ENCODE results near the gene CA14. TPM values are rescaled to one million over a fixed set of nuclear protein-coding genes. Genes with fewer than 3 reads are reported as not detected.
"Not testable (repeated sequence)": the region's sequence is repeated elsewhere in the genome, so short reads cannot be mapped to it uniquely, and the experiment has no call there.

CA14 gene
- total RNA-seq, 4 donors from 2014 or later = 0.22 to 2.3 TPM; not detected in 2

DNA sequence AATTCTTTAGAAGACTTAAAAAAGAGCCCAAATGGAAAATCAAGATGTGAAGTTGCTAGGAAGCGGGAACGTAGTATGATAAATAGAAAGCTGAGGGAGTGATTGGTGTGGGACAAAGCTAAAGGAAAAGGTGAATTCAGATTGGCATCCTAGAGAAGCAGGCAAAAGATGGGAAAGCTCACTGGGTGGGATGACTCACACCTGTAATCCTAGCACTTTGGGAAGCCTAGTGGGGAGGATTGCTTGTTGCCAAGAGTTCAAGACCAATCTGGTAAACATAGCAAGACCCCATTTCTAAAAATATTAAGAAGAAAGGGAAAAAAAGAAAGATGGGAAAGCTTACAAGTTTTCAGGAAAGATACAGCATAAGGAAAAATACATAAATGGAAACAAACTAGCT lies 37.9 kb downstream of the CA14 start:
- H3K4me3 ChIP-seq = no peak overlapping the region
- H3K36me3 ChIP-seq = peaks cover 0 to 54% (median 0%) of the 10 kb centered on the region in 3 donors
- H3K4me1 ChIP-seq = peaks cover 0 to 25% (median 8%) of the 10 kb centered on the region in 4 donors
- H3K27ac ChIP-seq = no peak overlapping the region
- no peaks in the 10 kb centered on the region for H3K27me3 ChIP-seq
- TF ChIP-seq EP300 (IDR thresholded peaks at IDR 0.05) (no peak), POLR2A (IDR thresholded peaks at IDR 0.05) (no peak)
- TF ChIP-seq, protein P1, sequence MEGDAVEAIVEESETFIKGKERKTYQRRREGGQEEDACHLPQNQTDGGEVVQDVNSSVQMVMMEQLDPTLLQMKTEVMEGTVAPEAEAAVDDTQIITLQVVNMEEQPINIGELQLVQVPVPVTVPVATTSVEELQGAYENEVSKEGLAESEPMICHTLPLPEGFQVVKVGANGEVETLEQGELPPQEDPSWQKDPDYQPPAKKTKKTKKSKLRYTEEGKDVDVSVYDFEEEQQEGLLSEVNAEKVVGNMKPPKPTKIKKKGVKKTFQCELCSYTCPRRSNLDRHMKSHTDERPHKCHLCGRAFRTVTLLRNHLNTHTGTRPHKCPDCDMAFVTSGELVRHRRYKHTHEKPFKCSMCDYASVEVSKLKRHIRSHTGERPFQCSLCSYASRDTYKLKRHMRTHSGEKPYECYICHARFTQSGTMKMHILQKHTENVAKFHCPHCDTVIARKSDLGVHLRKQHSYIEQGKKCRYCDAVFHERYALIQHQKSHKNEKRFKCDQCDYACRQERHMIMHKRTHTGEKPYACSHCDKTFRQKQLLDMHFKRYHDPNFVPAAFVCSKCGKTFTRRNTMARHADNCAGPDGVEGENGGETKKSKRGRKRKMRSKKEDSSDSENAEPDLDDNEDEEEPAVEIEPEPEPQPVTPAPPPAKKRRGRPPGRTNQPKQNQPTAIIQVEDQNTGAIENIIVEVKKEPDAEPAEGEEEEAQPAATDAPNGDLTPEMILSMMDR (IDR thresholded peaks at IDR 0.05) = no peak
- WGBS, 2 donors = 89 to 93% methylated on average over 2 of the region's 2 CpGs
- H3K9me3 ChIP-seq = no peaks in the 10 kb centered on the region
- DNase-seq (ENCODE audit: low spot score in 2 of 2) = no peak

DNA sequence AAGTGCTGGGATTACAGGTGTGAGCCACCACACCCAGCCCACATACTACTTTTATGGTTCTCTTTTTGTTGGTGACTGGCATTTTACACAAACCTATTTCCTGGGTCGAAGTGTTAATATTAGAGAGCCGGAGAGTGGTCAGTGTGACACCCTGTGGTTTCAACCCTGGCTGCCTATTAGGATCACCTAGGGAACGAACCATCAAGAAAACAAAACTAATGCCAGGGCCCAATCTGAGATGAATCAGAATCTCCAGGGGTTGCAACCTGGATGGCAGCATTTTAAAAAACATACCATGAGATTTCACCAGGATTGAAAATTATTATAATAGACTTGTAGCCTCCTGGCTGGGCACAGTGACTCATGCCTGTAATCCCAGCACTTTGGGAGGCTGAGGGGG lies 42.1 kb downstream of the CA14 start:
- H3K4me3 ChIP-seq = no peak overlapping the region
- DNase-seq (ENCODE audit: low spot score in 2 of 2) = no peak
- no peaks in the 10 kb centered on the region for H3K9me3 ChIP-seq
- TF ChIP-seq POLR2A (IDR thresholded peaks at IDR 0.05) (no peak), EP300 (IDR thresholded peaks at IDR 0.05) (no peak)
- TF ChIP-seq, protein P1 (IDR thresholded peaks at IDR 0.05) = no peak
- H3K36me3 ChIP-seq = peaks cover 0 to 96% (median 5%) of the 10 kb centered on the region in 3 donors
- H3K27me3 ChIP-seq = no peaks in the 10 kb centered on the region
- 91 to 96% methylated on average over 3 of the region's 3 CpGs for WGBS, 2 donors
- no peak overlapping the region for H3K27ac ChIP-seq
- H3K4me1 ChIP-seq = peaks cover 0 to 9% (median 2%) of the 10 kb centered on the region in 4 donors

DNA sequence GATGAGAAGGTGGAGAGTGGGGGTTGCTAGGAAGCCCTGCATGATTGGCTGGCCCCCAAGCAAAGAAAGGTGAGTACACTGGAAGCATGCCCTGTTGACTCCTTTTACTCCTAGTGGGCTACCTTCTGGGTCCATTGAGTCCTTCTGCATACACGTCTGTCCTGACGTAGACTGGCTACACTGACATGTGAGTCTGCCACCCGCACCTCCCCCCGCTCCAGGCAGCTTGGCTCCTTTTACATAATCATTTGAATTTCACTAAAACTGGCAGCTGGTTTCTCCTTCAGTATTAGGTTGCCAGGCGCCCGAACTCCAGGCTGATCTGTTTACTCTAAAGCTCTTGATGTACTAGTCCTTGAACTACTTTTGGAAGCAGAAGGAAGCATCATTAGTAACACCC lies 44.8 kb downstream of the CA14 start:
- Histone ChIP-seq H3K4me3 (no peak overlapping the region), H3K36me3 (peaks cover 0 to 87% (median 5%) of the 10 kb centered on the region in 3 donors), H3K27ac (no peak overlapping the region), H3K9me3 (no peaks in the 10 kb centered on the region), H3K4me1 (no peaks in the 10 kb centered on the region), H3K27me3 (no peaks in the 10 kb centered on the region)
- 89 to 90% methylated on average over 6 of the region's 6 CpGs for WGBS, 2 donors
- DNase-seq (ENCODE audit: low spot score in 2 of 2) = no peak
- TF ChIP-seq POLR2A (IDR thresholded peaks at IDR 0.05) (no peak), EP300 (IDR thresholded peaks at IDR 0.05) (no peak)
- TF ChIP-seq, protein P1 (IDR thresholded peaks at IDR 0.05) = no peak

DNA sequence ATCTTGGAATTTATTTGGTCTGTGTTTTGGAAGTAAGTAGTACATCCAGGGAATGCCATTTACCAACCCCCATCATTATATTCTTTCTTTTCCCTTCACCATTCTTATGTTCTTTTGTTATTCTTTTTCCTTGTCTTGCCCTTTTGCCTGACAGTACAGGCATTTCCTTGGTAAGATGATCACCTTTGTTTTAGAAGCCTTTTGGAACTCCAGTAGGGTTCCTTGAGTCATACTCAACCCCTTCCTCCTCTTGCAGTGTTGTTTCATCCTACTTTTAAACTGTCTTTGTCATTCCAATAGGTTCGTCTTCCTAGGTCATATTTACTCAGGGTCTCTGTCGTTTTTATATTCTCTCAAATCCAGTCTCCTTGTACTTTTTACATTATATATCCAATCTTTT lies 45.3 kb downstream of the CA14 start:
- Histone ChIP-seq H3K36me3 (peaks cover 0 to 87% (median 5%) of the 10 kb centered on the region in 3 donors), H3K9me3 (no peaks in the 10 kb centered on the region), H3K4me1 (no peaks in the 10 kb centered on the region), H3K27ac (no peak overlapping the region), H3K27me3 (no peaks in the 10 kb centered on the region), H3K4me3 (no peak overlapping the region)
- TF ChIP-seq, protein P1 (IDR thresholded peaks at IDR 0.05) = no peak
- TF ChIP-seq EP300 (IDR thresholded peaks at IDR 0.05) (no peak), POLR2A (IDR thresholded peaks at IDR 0.05) (no peak)
- WGBS, 2 donors = 86 to 91% methylated on average over 2 of the region's 2 CpGs
- no peak for DNase-seq (ENCODE audit: low spot score in 2 of 2)

DNA sequence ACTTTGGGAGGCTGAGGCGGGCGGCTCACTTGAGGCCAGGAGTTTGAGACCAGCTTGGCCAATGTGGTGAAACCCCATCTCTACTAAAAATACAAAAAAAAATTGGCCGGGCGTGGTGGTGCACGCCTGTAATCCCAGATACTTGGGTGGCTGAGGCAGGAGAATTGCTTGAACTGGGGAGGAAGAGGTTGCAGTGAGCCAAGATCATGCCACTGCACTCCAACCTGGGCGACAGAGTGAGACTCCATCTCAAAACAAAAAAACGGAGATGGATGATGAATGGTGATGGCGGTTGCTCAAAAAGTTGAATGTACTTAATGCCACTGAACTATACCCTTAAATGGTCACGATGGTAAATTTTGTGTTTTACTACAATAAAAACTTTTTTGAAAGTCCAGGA lies 51.0 kb downstream of the CA14 start:
- 93 to 94% methylated on average over 9 of the region's 9 CpGs for WGBS, 2 donors
- not testable (repeated sequence) for H3K27ac ChIP-seq; H3K27me3 ChIP-seq; H3K4me1 ChIP-seq; DNase-seq (ENCODE audit: low spot score in 2 of 2); H3K9me3 ChIP-seq; H3K4me3 ChIP-seq
- peaks cover 0 to 57% (median 0%) of the 10 kb centered on the region in 3 donors for H3K36me3 ChIP-seq
